A673 (cell line): ENCODE data around the gene SMURF1.

Experiments
- EZH2 ChIP-seq: fragments of 200-600 bp; sonication (generic); IDR thresholded peaks from 2 replicates; pipeline ENCODE4 v1.6.1; 2017; ENCODE audit warnings: borderline replicate concordance, low read depth, mild to moderate bottlenecking, mixed read lengths, antibody characterized with exemption, low read length; ENCODE audit not compliant: poor library complexity, severe bottlenecking
- TF ChIP-seq, protein P1 (sequence below): fragments of 300-800, 200-600 bp; sonication (generic); conservative IDR thresholded peaks from 2 replicates; pipeline ENCODE4 v1.5.1; 2017; ENCODE audit warnings: low read depth, mild to moderate bottlenecking, antibody characterized with exemption, low read length, moderate library complexity, mixed read lengths

DNA sequence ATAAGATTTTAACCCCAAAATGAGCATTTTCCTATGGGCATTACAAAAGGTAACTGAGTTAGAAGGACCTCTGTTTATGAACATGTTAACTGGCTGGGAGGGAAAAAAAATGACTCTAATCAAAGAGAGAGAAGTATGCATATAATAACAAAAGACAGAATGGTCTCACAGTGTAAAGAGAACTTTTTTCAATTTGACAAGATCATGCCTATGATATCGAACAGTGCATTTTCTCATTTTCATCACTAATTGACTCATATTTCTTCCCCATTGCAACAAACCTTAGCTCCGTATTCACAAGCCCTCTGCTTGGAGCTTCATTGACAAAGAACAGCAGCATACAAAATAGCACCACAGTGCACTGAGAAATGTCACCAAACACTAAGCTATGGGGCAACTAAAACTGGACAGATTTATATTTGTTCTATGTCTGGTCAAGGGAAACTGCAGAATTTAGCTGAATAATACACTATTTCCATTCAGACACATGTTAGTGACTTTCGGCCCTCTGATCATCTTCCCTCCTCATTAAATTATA is 45.6 kb downstream of the SMURF1 start:
- TF ChIP-seq, protein P1, sequence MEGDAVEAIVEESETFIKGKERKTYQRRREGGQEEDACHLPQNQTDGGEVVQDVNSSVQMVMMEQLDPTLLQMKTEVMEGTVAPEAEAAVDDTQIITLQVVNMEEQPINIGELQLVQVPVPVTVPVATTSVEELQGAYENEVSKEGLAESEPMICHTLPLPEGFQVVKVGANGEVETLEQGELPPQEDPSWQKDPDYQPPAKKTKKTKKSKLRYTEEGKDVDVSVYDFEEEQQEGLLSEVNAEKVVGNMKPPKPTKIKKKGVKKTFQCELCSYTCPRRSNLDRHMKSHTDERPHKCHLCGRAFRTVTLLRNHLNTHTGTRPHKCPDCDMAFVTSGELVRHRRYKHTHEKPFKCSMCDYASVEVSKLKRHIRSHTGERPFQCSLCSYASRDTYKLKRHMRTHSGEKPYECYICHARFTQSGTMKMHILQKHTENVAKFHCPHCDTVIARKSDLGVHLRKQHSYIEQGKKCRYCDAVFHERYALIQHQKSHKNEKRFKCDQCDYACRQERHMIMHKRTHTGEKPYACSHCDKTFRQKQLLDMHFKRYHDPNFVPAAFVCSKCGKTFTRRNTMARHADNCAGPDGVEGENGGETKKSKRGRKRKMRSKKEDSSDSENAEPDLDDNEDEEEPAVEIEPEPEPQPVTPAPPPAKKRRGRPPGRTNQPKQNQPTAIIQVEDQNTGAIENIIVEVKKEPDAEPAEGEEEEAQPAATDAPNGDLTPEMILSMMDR: no peak
- no peak for TF ChIP-seq EZH2
